ENCODE results near the gene ABR.
A peak's percentile ranks its signal among the peaks of the same experiment; 100 is the strongest.

Gene ABR

GRCh38 chr17:1188812-1189504 lies 9.2 kb upstream of the ABR start:
- no peak overlapping the region for H3K27ac ChIP-seq (ENCODE audit: low read length, poor library complexity, severe bottlenecking)
- no peaks in the 10 kb centered on the region for H3K79me1 ChIP-seq (replicated peaks; ENCODE audit: low read length, poor library complexity, severe bottlenecking)
- H3K14ac ChIP-seq (ENCODE audit: low read length in 2 of 2), result no peak overlapping the region
- no peaks in the 10 kb centered on the region for H3K9me3 ChIP-seq (ENCODE audit: control insufficient read depth, low read length)
- H3K36me3 ChIP-seq (ENCODE audit: control insufficient read depth in 1 of 2, insufficient read depth in 2 of 2, low read depth in 1 of 2, low read length in 2 of 2), result no peaks in the 10 kb centered on the region
- no peak for DNase-seq
- H3K4me3 ChIP-seq (ENCODE audit: insufficient read depth in 1 of 2, low read depth in 1 of 2, low read length in 2 of 2), result peak overlapping the region in 1 of 2 experiments; percentile 46
- H2AFZ ChIP-seq (ENCODE audit: low read depth, low read length), result no peak overlapping the region
- peaks cover 23% of the 10 kb centered on the region for H3K4me1 ChIP-seq (ENCODE audit: control insufficient read depth, insufficient read depth, low read depth, low read length)
- H4K91ac ChIP-seq (ENCODE audit: low read length), result no peak overlapping the region
- H3K4me2 ChIP-seq (ENCODE audit: low read length, poor library complexity, severe bottlenecking), result no peak overlapping the region
- peak overlapping the region; percentile 82 for H3K9ac ChIP-seq (ENCODE audit: low read length)
- no peak overlapping the region for H2BK120ac ChIP-seq (ENCODE audit: low read depth, low read length)
- H2BK12ac ChIP-seq (ENCODE audit: low read length in 2 of 2), result no peak overlapping the region
- no peak overlapping the region for H3K23ac ChIP-seq (ENCODE audit: low read length in 2 of 2)
- no peak overlapping the region for H2AK5ac ChIP-seq (ENCODE audit: low read length, severe bottlenecking)
- WGBS, result 82% methylated on average over 20 of the region's 20 CpGs
- H3K4ac ChIP-seq (ENCODE audit: low read depth in 1 of 2, low read length in 2 of 2), result no peak overlapping the region
- H2BK15ac ChIP-seq (ENCODE audit: low read depth, poor library complexity, severe bottlenecking), result no peak overlapping the region
- no peak overlapping the region for H4K8ac ChIP-seq (ENCODE audit: low read length)
- peaks cover 0 to 7% of the 10 kb centered on the region in 2 experiments for H3K27me3 ChIP-seq (ENCODE audit: control insufficient read depth in 1 of 2, insufficient read depth in 1 of 2, low read length in 2 of 2)
- no peak overlapping the region for H3K18ac ChIP-seq (ENCODE audit: low read depth in 1 of 2, low read length in 2 of 2)
- no peak overlapping the region for H2BK5ac ChIP-seq (ENCODE audit: low read depth, low read length, poor library complexity, severe bottlenecking)

DNA sequence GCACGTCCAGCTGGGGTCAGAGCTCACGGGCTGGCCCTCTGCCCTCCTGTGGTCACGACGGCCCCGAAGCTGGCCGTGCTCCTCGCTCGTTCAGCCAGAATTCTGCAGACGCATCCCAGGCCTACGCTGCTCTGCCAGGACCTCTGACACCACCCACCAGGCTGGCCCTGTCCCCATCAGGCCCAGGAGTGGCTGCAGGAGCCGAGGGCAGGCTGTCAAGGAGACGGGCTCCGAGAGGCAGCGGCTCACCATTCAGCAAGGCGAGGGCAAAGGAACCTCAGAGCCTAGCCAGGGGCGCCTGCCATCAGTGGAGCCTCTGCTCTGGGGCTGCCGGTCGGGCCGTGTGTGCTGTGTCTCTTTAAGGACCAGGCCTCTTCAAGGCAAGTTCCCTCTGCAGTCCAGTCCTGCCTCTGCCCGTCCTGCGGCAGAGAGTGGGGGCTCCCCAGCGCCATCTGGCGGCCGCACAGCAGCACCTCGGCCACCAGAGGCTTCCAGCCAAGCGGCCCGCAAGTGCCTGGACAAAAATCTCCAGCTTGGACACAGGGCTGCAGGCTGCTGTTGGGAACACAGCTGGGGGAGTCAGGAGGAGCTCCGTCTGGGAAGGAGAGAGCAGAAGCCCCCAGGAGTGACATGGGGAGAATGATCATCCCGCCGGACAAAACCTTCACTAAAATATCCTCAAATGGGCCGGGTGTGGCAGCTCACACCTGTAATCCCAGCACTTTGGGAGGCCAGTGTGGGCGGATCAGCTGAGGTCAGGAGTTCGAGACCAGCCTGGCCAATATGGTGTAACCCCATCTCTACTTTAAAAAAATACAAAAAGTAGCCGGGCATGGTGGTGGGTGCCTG lies 7.4 kb upstream of the ABR start:
- peak overlapping the region in 1 of 2 experiments; percentile 81 for H3K4me3 ChIP-seq (ENCODE audit: insufficient read depth in 1 of 2, low read depth in 1 of 2, low read length in 2 of 2)
- no peaks in the 10 kb centered on the region for H3K36me3 ChIP-seq (ENCODE audit: control insufficient read depth in 1 of 2, insufficient read depth in 2 of 2, low read depth in 1 of 2, low read length in 2 of 2)
- H3K4me2 ChIP-seq (ENCODE audit: low read length, poor library complexity, severe bottlenecking), result no peak overlapping the region
- no peak overlapping the region for H2BK5ac ChIP-seq (ENCODE audit: low read depth, low read length, poor library complexity, severe bottlenecking)
- DNase-seq, result peak; percentile 87
- no peak overlapping the region for H3K14ac ChIP-seq (ENCODE audit: low read length in 2 of 2)
- H3K4me1 ChIP-seq (ENCODE audit: control insufficient read depth, insufficient read depth, low read depth, low read length), result peaks cover 37% of the 10 kb centered on the region
- no peak overlapping the region for H3K27ac ChIP-seq (ENCODE audit: low read length, poor library complexity, severe bottlenecking)
- peak overlapping the region; percentile 14 for H2AFZ ChIP-seq (ENCODE audit: low read depth, low read length)
- H3K18ac ChIP-seq (ENCODE audit: low read depth in 1 of 2, low read length in 2 of 2), result peak overlapping the region in 1 of 2 experiments; percentile 14
- H3K9ac ChIP-seq (ENCODE audit: low read length), result peak overlapping the region; percentile 81
- no peak overlapping the region for H3K23ac ChIP-seq (ENCODE audit: low read length in 2 of 2)
- no peaks in the 10 kb centered on the region for H3K9me3 ChIP-seq (ENCODE audit: control insufficient read depth, low read length)
- H2BK12ac ChIP-seq (ENCODE audit: low read length in 2 of 2), result no peak overlapping the region
- H3K79me1 ChIP-seq (replicated peaks; ENCODE audit: low read length, poor library complexity, severe bottlenecking), result no peaks in the 10 kb centered on the region
- peak overlapping the region; percentile 67 for H4K91ac ChIP-seq (ENCODE audit: low read length)
- no peak overlapping the region for H2BK120ac ChIP-seq (ENCODE audit: low read depth, low read length)
- peak overlapping the region in 1 of 2 experiments; percentile 48 for H3K4ac ChIP-seq (ENCODE audit: low read depth in 1 of 2, low read length in 2 of 2)
- H2BK15ac ChIP-seq (ENCODE audit: low read depth, poor library complexity, severe bottlenecking), result no peak overlapping the region
- peaks cover 0 to 7% of the 10 kb centered on the region in 2 experiments for H3K27me3 ChIP-seq (ENCODE audit: control insufficient read depth in 1 of 2, insufficient read depth in 1 of 2, low read length in 2 of 2)
- WGBS, result 26% methylated on average over 28 of the region's 34 CpGs
- H4K8ac ChIP-seq (ENCODE audit: low read length), result peak overlapping the region; percentile 45
- H2AK5ac ChIP-seq (ENCODE audit: low read length, severe bottlenecking), result no peak overlapping the region

- no peak for DNase-seq
- Histone ChIP-seq H3K23ac (ENCODE audit: low read length in 2 of 2) (no peak overlapping the region), H3K9ac (ENCODE audit: low read length) (peak overlapping the region; percentile 81), H2AFZ (ENCODE audit: low read depth, low read length) (no peak overlapping the region), H3K4ac (ENCODE audit: low read depth in 1 of 2, low read length in 2 of 2) (no peak overlapping the region), H2BK12ac (ENCODE audit: low read length in 2 of 2) (peak overlapping the region in 1 of 2 experiments; percentile 15), H3K9me3 (ENCODE audit: control insufficient read depth, low read length) (no peaks in the 10 kb centered on the region), H3K36me3 (ENCODE audit: control insufficient read depth in 1 of 2, insufficient read depth in 2 of 2, low read depth in 1 of 2, low read length in 2 of 2) (no peaks in the 10 kb centered on the region), H3K27me3 (ENCODE audit: control insufficient read depth in 1 of 2, insufficient read depth in 1 of 2, low read length in 2 of 2) (peaks cover 0 to 7% of the 10 kb centered on the region in 2 experiments), H4K8ac (ENCODE audit: low read length) (no peak overlapping the region), H3K4me3 (ENCODE audit: insufficient read depth in 1 of 2, low read depth in 1 of 2, low read length in 2 of 2) (peak overlapping the region in 1 of 2 experiments; percentile 81), H3K79me1 (replicated peaks; ENCODE audit: low read length, poor library complexity, severe bottlenecking) (no peaks in the 10 kb centered on the region), H2AK5ac (ENCODE audit: low read length, severe bottlenecking) (no peak overlapping the region), H3K27ac (ENCODE audit: low read length, poor library complexity, severe bottlenecking) (no peak overlapping the region), H3K4me1 (ENCODE audit: control insufficient read depth, insufficient read depth, low read depth, low read length) (peaks cover 38% of the 10 kb centered on the region), H3K4me2 (ENCODE audit: low read length, poor library complexity, severe bottlenecking) (no peak overlapping the region), H3K14ac (ENCODE audit: low read length in 2 of 2) (peak overlapping the region in 1 of 2 experiments; percentile 13), H3K18ac (ENCODE audit: low read depth in 1 of 2, low read length in 2 of 2) (no peak overlapping the region), H2BK120ac (ENCODE audit: low read depth, low read length) (no peak overlapping the region), H2BK15ac (ENCODE audit: low read depth, poor library complexity, severe bottlenecking) (no peak overlapping the region), H2BK5ac (ENCODE audit: low read depth, low read length, poor library complexity, severe bottlenecking) (no peak overlapping the region), H4K91ac (ENCODE audit: low read length) (no peak overlapping the region)
- WGBS, result 85% methylated on average over 13 of the region's 13 CpGs
These were observed 6.5 kb upstream of the ABR start for GRCh38 chr17:1186214-1186820.
